Right atrium auricular region (tissue), 2 donors: Measurements from ENCODE around the gene NCKAP5. TPM values are rescaled to one million over a fixed set of nuclear protein-coding genes. Genes with fewer than 3 reads are reported as not detected.

ENCODE experiments used
- DNase-seq: peaks from one replicate; pipeline ENCODE4 v3.0.0-alpha.2; 2019; ENCODE audit warnings: low spot score
- H3K27ac ChIP-seq, 2 donors: fragments of 200-600 bp; sonication (generic); 1 replicate in 1 of 2; 2 replicates in 1 of 2; pipeline ENCODE4 v1.5.1; 2016 to 2019
- H3K27me3 ChIP-seq, 2 donors: fragments of 200-600 bp; sonication (generic); one replicate each; pipeline versions ENCODE4 v1.5.1 to v1.6.0; 2017 to 2019
- H3K36me3 ChIP-seq: fragments of 200-600 bp; sonication (generic); one replicate; pipeline ENCODE4 v1.5.1; 2016
- H3K4me1 ChIP-seq, 2 donors: fragments of 200-600 bp; sonication (generic); one replicate each; pipeline versions ENCODE4 v1.5.1 to v1.6.0; 2017 to 2019
- H3K4me3 ChIP-seq, 2 donors: fragments of 200-600 bp; sonication (generic); 1 replicate in 1 of 2; 2 replicates in 1 of 2; pipeline ENCODE4 v1.5.1; 2017 to 2019; ENCODE audit warnings: mild to moderate bottlenecking in 1 of 2, moderate library complexity in 1 of 2
- H3K9me3 ChIP-seq, 2 donors: fragments of 200-600 bp; sonication (generic); one replicate each; pipeline ENCODE4 v1.5.1; 2019
- CTCF ChIP-seq, 2 donors: fragments of 200-600 bp; sonication (generic); IDR thresholded peaks; one replicate each; pipeline ENCODE4 v1.5.1; 2019; ENCODE audit warnings: antibody characterized with exemption in 2 of 2
- total RNA-seq, 2 donors: library from RNA; depleted of rRNA; stranded (reverse); fragments of >200 nt; gene quantifications; one replicate each; pipeline ENCODE4 v1.1.0, GENCODE V29; 2016

Gene NCKAP5
- total RNA-seq, 2 donors from 2014 or later, result 3.6 to 5.4 TPM

- H3K9me3 ChIP-seq, result no peaks in the 10 kb centered on the region
- DNase-seq, result no peak
- no peak overlapping the region for H3K4me3 ChIP-seq
- no peaks in the 10 kb centered on the region for H3K4me1 ChIP-seq
- no peaks in the 10 kb centered on the region for H3K27me3 ChIP-seq
- TF ChIP-seq CTCF (IDR thresholded peaks at IDR 0.05), result no peak
- H3K36me3 ChIP-seq, result no peaks in the 10 kb centered on the region
- H3K27ac ChIP-seq, result no peak overlapping the region
Measured at GRCh38 chr2:133053541-133053940, 514.7 kb downstream of the NCKAP5 start.

GRCh38 chr2:133045787-133046186, 522.5 kb downstream of the NCKAP5 start:
- Histone ChIP-seq H3K9me3 (no peaks in the 10 kb centered on the region), H3K36me3 (no peaks in the 10 kb centered on the region), H3K27me3 (no peaks in the 10 kb centered on the region), H3K4me1 (no peaks in the 10 kb centered on the region), H3K4me3 (no peak overlapping the region), H3K27ac (no peak overlapping the region)
- TF ChIP-seq CTCF (IDR thresholded peaks at IDR 0.05), result no peak
- no peak for DNase-seq

- TF ChIP-seq CTCF (IDR thresholded peaks at IDR 0.05), result no peak
- Histone ChIP-seq H3K9me3 (no peaks in the 10 kb centered on the region), H3K27ac (no peak overlapping the region), H3K27me3 (no peaks in the 10 kb centered on the region), H3K36me3 (no peaks in the 10 kb centered on the region), H3K4me1 (no peaks in the 10 kb centered on the region), H3K4me3 (no peak overlapping the region)
- DNase-seq, result no peak
Measured at GRCh38 chr2:133044556-133044955, 523.7 kb downstream of the NCKAP5 start.

GRCh38 chr2:133040170-133040569, 528.1 kb downstream of the NCKAP5 start:
- Histone ChIP-seq H3K4me3 (no peak overlapping the region), H3K27me3 (no peaks in the 10 kb centered on the region), H3K27ac (no peak overlapping the region), H3K9me3 (no peaks in the 10 kb centered on the region), H3K4me1 (no peaks in the 10 kb centered on the region), H3K36me3 (no peaks in the 10 kb centered on the region)
- no peak for DNase-seq
- no peak for TF ChIP-seq CTCF (IDR thresholded peaks at IDR 0.05)

- H3K9me3 ChIP-seq, result no peaks in the 10 kb centered on the region
- no peaks in the 10 kb centered on the region for H3K27me3 ChIP-seq
- no peaks in the 10 kb centered on the region for H3K4me1 ChIP-seq
- H3K27ac ChIP-seq, result no peak overlapping the region
- no peak for TF ChIP-seq CTCF (IDR thresholded peaks at IDR 0.05)
- H3K36me3 ChIP-seq, result no peaks in the 10 kb centered on the region
- DNase-seq, result no peak
- no peak overlapping the region for H3K4me3 ChIP-seq
Measured at GRCh38 chr2:133039531-133039930, 528.7 kb downstream of the NCKAP5 start.

- DNase-seq, result no peak
- Histone ChIP-seq H3K36me3 (no peaks in the 10 kb centered on the region), H3K9me3 (no peaks in the 10 kb centered on the region), H3K27ac (no peak overlapping the region), H3K4me1 (no peaks in the 10 kb centered on the region), H3K4me3 (no peak overlapping the region), H3K27me3 (no peaks in the 10 kb centered on the region)
- TF ChIP-seq CTCF (IDR thresholded peaks at IDR 0.05), result no peak
Measured at GRCh38 chr2:133026536-133027177, 541.6 kb downstream of the NCKAP5 start.
